GM23338 (cell line): Measurements from ENCODE around the gene PCIF1.
"Not testable (repeated sequence)": the region's sequence is repeated elsewhere in the genome, so short reads cannot be mapped to it uniquely, and the experiment has no call there.

Experiments used
- CREB1 ChIP-seq: fragments of 250-450 bp; sonication (Bioruptor Pico); IDR thresholded peaks from 2 replicates; pipeline ENCODE4 v1.5.0; 2020; ENCODE audit warnings: low read depth, mild to moderate bottlenecking, moderate library complexity
- CTCF ChIP-seq, 2 experiments: fragments of 200-600 bp in 1 of 2; sonication (generic) in 1 of 2; conservative IDR thresholded peaks; 2 replicates each; pipeline versions ENCODE4 v1.5.1 to v1.6.1; 2016 to 2017; ENCODE audit warnings: antibody characterized with exemption in 2 of 2, low read depth in 2 of 2, mild to moderate bottlenecking in 2 of 2, moderate library complexity in 1 of 2
- ETS1 ChIP-seq: IDR thresholded peaks from 2 replicates; pipeline ENCODE4 v1.6.1; 2016; ENCODE audit warnings: antibody characterized with exemption
- EZH2 ChIP-seq: fragments of 200-600 bp; sonication (generic); IDR thresholded peaks from one replicate; pipeline ENCODE4 v1.8.0; 2017; ENCODE audit warnings: antibody characterized with exemption, mild to moderate bottlenecking, low read depth; ENCODE audit not compliant: unreplicated experiment
- NANOG ChIP-seq: IDR thresholded peaks from 2 replicates; pipeline ENCODE4 v1.6.1; 2016; ENCODE audit warnings: antibody characterized with exemption, borderline replicate concordance
- POLR2AphosphoS5 ChIP-seq: IDR thresholded peaks from 2 replicates; pipeline ENCODE4 v1.6.1; 2016; ENCODE audit warnings: antibody characterized with exemption, low read depth
- REST ChIP-seq: IDR thresholded peaks from one replicate; pipeline ENCODE4 v1.6.1; 2018; ENCODE audit warnings: antibody characterized with exemption; ENCODE audit not compliant: unreplicated experiment
- STAT1 ChIP-seq: IDR thresholded peaks from one replicate; pipeline ENCODE4 v1.6.1; 2016; ENCODE audit warnings: antibody characterized with exemption; ENCODE audit not compliant: unreplicated experiment
- ZNF114 ChIP-seq: fragments of 250-450 bp; sonication (Bioruptor Pico); IDR thresholded peaks from 2 replicates; pipeline ENCODE4 v1.5.0; 2020; ENCODE audit warnings: mild to moderate bottlenecking, moderate library complexity

GRCh38 chr20:45988830-45989229 lies 54.3 kb downstream of the PCIF1 start:
- not testable (repeated sequence) for TF ChIP-seq NANOG; CTCF (conservative IDR thresholded peaks at IDR 0.05; ENCODE audit: low read depth in 2 of 2); REST; EZH2; ETS1; POLR2AphosphoS5; STAT1; CREB1; ZNF114 (CRISPR knock-in tag)
